IMR-90 (cell line): Measurements from ENCODE around the gene SEMA6A. TPM values are rescaled to one million over a fixed set of nuclear protein-coding genes. Genes with fewer than 3 reads are reported as not detected.

Source experiments
- ATAC-seq: fragments of 200-7000 bp; cut with Tn5 transposase; 2 replicates; pipeline ENCODE4 v1.9.1; 2020; ENCODE audit warnings: low read depth, mild to moderate bottlenecking, moderate library complexity
- BruUV-seq: library from RNA; stranded (reverse); fragments of 400-500 nt; replicated peaks from 2 replicates; lab custom pipeline; 2021; lab: Mats Ljungman, UMichigan
- CTCF ChIA-PET: fragments of 300-600 bp; formaldehyde crosslinking; extraction: SDS; loops from one replicate; lab custom pipeline; 2021; ENCODE audit warnings: antibody characterized with exemption; lab: Yijun Ruan, JAX
- POLR2A ChIA-PET: fragments of 300-600 bp; sonication (Branson Sonifier 250); formaldehyde crosslinking; loops from one replicate; lab custom pipeline; 2022; ENCODE audit warnings: antibody characterized with exemption; ENCODE audit not compliant: unreplicated experiment; lab: Charles Lee
- DNase-seq: peaks from one replicate; pipeline ENCODE4 v3.0.0; 2013
- H2AFZ ChIP-seq: replicated peaks from 2 replicates; pipeline ENCODE3; 2013; ENCODE audit warnings: low read length, mild to moderate bottlenecking; ENCODE audit not compliant: poor library complexity
- H2AK5ac ChIP-seq: 2 replicates; pipeline ENCODE4 v1.6.1; 2013; ENCODE audit warnings: low read depth, low read length, inconsistent platforms
- H2AK9ac ChIP-seq: replicated peaks from 2 replicates; pipeline ENCODE3; 2013; ENCODE audit warnings: mild to moderate bottlenecking, low read depth, low read length, moderate library complexity; ENCODE audit not compliant: poor library complexity
- H2BK120ac ChIP-seq: 2 replicates; pipeline ENCODE4 v1.6.1; 2013; ENCODE audit warnings: low read depth, low read length, inconsistent platforms
- H2BK15ac ChIP-seq: 3 replicates; pipeline ENCODE4 v1.6.1; 2013; ENCODE audit warnings: low read depth, low read length, inconsistent platforms
- H2BK20ac ChIP-seq: 2 replicates; pipeline ENCODE4 v1.6.1; 2013; ENCODE audit warnings: low read depth, mild to moderate bottlenecking, inconsistent platforms, low read length, moderate library complexity
- H2BK5ac ChIP-seq: 2 replicates; pipeline ENCODE4 v1.6.1; 2013; ENCODE audit warnings: mild to moderate bottlenecking, low read depth, low read length, inconsistent platforms; ENCODE audit not compliant: poor library complexity, severe bottlenecking
- H3K14ac ChIP-seq: replicated peaks from 2 replicates; pipeline ENCODE4 v1.6.1; 2013; ENCODE audit warnings: low read depth, low read length, inconsistent platforms
- H3K18ac ChIP-seq: 2 replicates; pipeline ENCODE4 v1.6.1; 2013; ENCODE audit warnings: low read depth, low read length, control low read depth
- H3K23ac ChIP-seq: 2 replicates; pipeline ENCODE4 v1.6.1; 2013; ENCODE audit warnings: low read depth, low read length, inconsistent platforms
- H3K27ac ChIP-seq: 2 replicates; pipeline ENCODE4 v1.5.1; 2013; ENCODE audit warnings: mild to moderate bottlenecking, control low read depth, low read length; ENCODE audit not compliant: insufficient read depth
- H3K27me3 ChIP-seq: 2 replicates; pipeline ENCODE4 v1.6.1; 2013; ENCODE audit warnings: low read length; ENCODE audit not compliant: control insufficient read depth, insufficient read depth
- H3K36me3 ChIP-seq: 2 replicates; pipeline ENCODE4 v1.6.1; 2013; ENCODE audit warnings: low read length, mixed read lengths; ENCODE audit not compliant: control insufficient read depth, insufficient read depth
- H3K4ac ChIP-seq: 2 replicates; pipeline ENCODE4 v1.6.1; 2013; ENCODE audit warnings: low read depth, low read length, inconsistent platforms
- H3K4me1 ChIP-seq: 2 replicates; pipeline ENCODE4 v1.6.1; 2013; ENCODE audit warnings: low read length, mixed read lengths; ENCODE audit not compliant: control insufficient read depth, insufficient read depth
- H3K4me2 ChIP-seq: 2 replicates; pipeline ENCODE4 v1.6.1; 2013; ENCODE audit warnings: low read depth, mild to moderate bottlenecking, control low read depth, low read length, moderate library complexity
- H3K4me3 ChIP-seq: 2 replicates; pipeline ENCODE4 v1.5.1; 2013; ENCODE audit warnings: low read depth, mild to moderate bottlenecking, control low read depth, low read length, moderate library complexity; ENCODE audit not compliant: insufficient read depth
- H3K56ac ChIP-seq: 2 replicates; pipeline ENCODE4 v1.6.1; 2013; ENCODE audit warnings: low read length, inconsistent platforms; ENCODE audit not compliant: insufficient read depth; ENCODE audit errors: extremely low read depth
- H3K79me1 ChIP-seq, 2 experiments: 2 replicates each; pipeline ENCODE4 v1.6.1; 2013; ENCODE audit warnings: low read length in 2 of 2, inconsistent platforms in 1 of 2, low read depth in 1 of 2
- H3K9ac ChIP-seq: 2 replicates; pipeline ENCODE4 v1.6.1; 2013; ENCODE audit warnings: low read depth, low read length, control low read depth
- H3K9me1 ChIP-seq: 2 replicates; pipeline ENCODE4 v1.6.1; 2013; ENCODE audit warnings: low read length, inconsistent platforms; ENCODE audit not compliant: insufficient read depth
- H3K9me3 ChIP-seq: 2 replicates; pipeline ENCODE4 v1.6.1; 2013; ENCODE audit warnings: low read length; ENCODE audit not compliant: control insufficient read depth, insufficient read depth
- H4K20me1 ChIP-seq: 2 replicates; pipeline ENCODE4 v1.6.1; 2013; ENCODE audit warnings: low read length, inconsistent platforms; ENCODE audit not compliant: insufficient read depth
- H4K5ac ChIP-seq: 2 replicates; pipeline ENCODE4 v1.6.1; 2013; ENCODE audit warnings: mild to moderate bottlenecking, low read depth, low read length, control low read depth
- H4K8ac ChIP-seq, 2 experiments: 2 replicates each; pipeline ENCODE4 v1.6.1; 2013; ENCODE audit warnings: low read depth in 2 of 2, low read length in 2 of 2, control low read depth in 1 of 2, inconsistent platforms in 1 of 2
- H4K91ac ChIP-seq: 2 replicates; pipeline ENCODE4 v1.6.1; 2013; ENCODE audit warnings: low read depth, low read length, inconsistent platforms; ENCODE audit not compliant: insufficient read depth
- BHLHE40 ChIP-seq: fragments of 150-350 bp; IDR thresholded peaks from 2 replicates; pipeline ENCODE4 v1.6.1; 2016; ENCODE audit warnings: mild to moderate bottlenecking, low read depth, low read length
- CEBPB ChIP-seq: IDR thresholded peaks from 2 replicates; pipeline ENCODE4 v1.6.1; 2012; ENCODE audit warnings: low read depth, low read length, improper control_type of control experiment
- CHD1 ChIP-seq: IDR thresholded peaks from 2 replicates; pipeline ENCODE4 v1.6.1; 2012; ENCODE audit warnings: low read depth, low read length, improper control_type of control experiment
- FOS ChIP-seq: fragments of 150-350 bp; IDR thresholded peaks from 2 replicates; pipeline ENCODE4 v1.6.1; 2016; ENCODE audit warnings: low read depth, low read length
- MAFK ChIP-seq: IDR thresholded peaks from 2 replicates; pipeline ENCODE4 v1.6.1; 2012; ENCODE audit warnings: low read depth, low read length, improper control_type of control experiment
- MAZ ChIP-seq: IDR thresholded peaks from 2 replicates; pipeline ENCODE4 v1.6.1; 2012; ENCODE audit warnings: low read depth, mild to moderate bottlenecking, low read length, improper control_type of control experiment, moderate library complexity, borderline replicate concordance
- MXI1 ChIP-seq: IDR thresholded peaks from 2 replicates; pipeline ENCODE4 v1.6.1; 2012; ENCODE audit warnings: low read depth, mild to moderate bottlenecking, low read length, moderate library complexity, borderline replicate concordance
- NFE2L2 ChIP-seq: fragments of 150-350 bp; IDR thresholded peaks from 2 replicates; pipeline ENCODE4 v1.6.1; 2016; ENCODE audit warnings: low read depth, mild to moderate bottlenecking, low read length
- POLR2A ChIP-seq: IDR thresholded peaks from 2 replicates; pipeline ENCODE4 v1.6.1; 2012; ENCODE audit warnings: mild to moderate bottlenecking, low read depth, low read length
- RAD21 ChIP-seq: IDR thresholded peaks from 2 replicates; pipeline ENCODE4 v1.6.1; 2012; ENCODE audit warnings: low read length, improper control_type of control experiment
- RCOR1 ChIP-seq: IDR thresholded peaks from 2 replicates; pipeline ENCODE4 v1.6.1; 2012; ENCODE audit warnings: mild to moderate bottlenecking, low read length, improper control_type of control experiment; ENCODE audit not compliant: insufficient replicate concordance
- RFX5 ChIP-seq: IDR thresholded peaks from 2 replicates; pipeline ENCODE4 v1.8.0; 2012; ENCODE audit warnings: low read depth, mild to moderate bottlenecking, low read length, moderate library complexity
- SMC3 ChIP-seq: fragments of 150-350 bp; IDR thresholded peaks from 2 replicates; pipeline ENCODE4 v1.6.1; 2016; ENCODE audit warnings: low read depth, mild to moderate bottlenecking, antibody characterized with exemption, low read length, moderate library complexity
- WGBS, 2 experiments: methylation state at CpG; one replicate each; pipeline versions ENCODE4 v1.1.5 to v1.1.7; 2013; ENCODE audit warnings: missing lambda C conversion rate in 2 of 2; ENCODE audit not compliant: insufficient read length in 1 of 2; ENCODE audit errors: extremely low coverage in 2 of 2; 5-methylcytosine and 5-hydroxymethylcytosine counted together
- dilution Hi-C: fragments of 300-500 bp; cut with HindIII; formaldehyde crosslinking; loops from one replicate; pipeline ENCODE4 v1.14.3; 2018; ENCODE audit warnings: low sequenced_read_pairs; ENCODE audit not compliant: unreplicated experiment
- in situ Hi-C: fragments of 300-500 bp; cut with MboI; formaldehyde crosslinking; loops from 3 replicates; pipeline ENCODE4 v1.14.3; 2019; ENCODE audit warnings: low sequenced_read_pairs, inconsistent platforms, mixed read lengths
- intact Hi-C: fragments of 100-400 bp; cut with micrococcal nuclease; formaldehyde crosslinking; loops from 2 replicates; pipeline ENCODE4 v1.10.0; 2022
- polyA plus RNA-seq, 3 experiments: library from polyadenylated mRNA; depleted of rRNA; stranded (reverse); fragments of >200 nt; gene quantifications; 2 replicates each; pipeline ENCODE4 v1.2.3, GENCODE V29; 2012; ENCODE audit warnings: low replicate concordance in 1 of 3
- total RNA-seq: library from RNA; depleted of rRNA; stranded (reverse); fragments of >200 nt; gene quantifications from 2 replicates; pipeline ENCODE4 v1.2.3, GENCODE V29; 2012
- TF ChIP-seq, protein P1 (sequence below): conservative IDR thresholded peaks from 2 replicates; pipeline ENCODE4 v1.5.1; 2012; ENCODE audit warnings: mild to moderate bottlenecking, low read depth, low read length, improper control_type of control experiment
- TF ChIP-seq, protein P2 (sequence below): fragments of 150-350 bp; IDR thresholded peaks from 2 replicates; pipeline ENCODE4 v1.6.1; 2017; ENCODE audit warnings: mild to moderate bottlenecking, antibody characterized with exemption, low read length, low read depth
- TF ChIP-seq, protein P3 (sequence below): fragments of 150-350 bp; IDR thresholded peaks from 2 replicates; pipeline ENCODE4 v1.6.1; 2016; ENCODE audit warnings: low read depth, mild to moderate bottlenecking, low read length, moderate library complexity, borderline replicate concordance

SEMA6A gene
- total and polyA plus RNA-seq, 2 of the 4 experiments (the other 2 are of a cell fraction): 0.27 to 0.36 TPM

DNA sequence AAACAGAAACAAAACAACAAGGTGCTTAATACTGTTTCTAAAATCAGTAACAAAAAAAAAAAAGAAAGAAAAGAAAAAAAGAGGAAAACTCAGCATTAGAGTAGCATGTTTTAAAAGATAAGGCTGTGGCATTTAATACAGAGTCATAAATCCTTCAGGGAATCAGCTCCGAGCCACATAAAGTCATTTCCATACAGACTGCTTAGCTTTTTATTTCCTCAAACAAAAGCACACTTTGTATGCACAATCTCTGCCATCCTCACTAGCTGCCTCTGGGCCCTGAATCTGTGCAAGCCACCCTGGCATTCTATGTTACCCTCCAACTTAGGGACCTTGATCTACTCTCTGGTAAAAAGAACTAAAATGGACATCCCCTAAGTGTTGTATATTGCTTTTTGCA lies 87.6 kb downstream of the SEMA6A start:
- Histone ChIP-seq H3K27me3 (peaks cover 2% of the 10 kb centered on the region; the same call in 1 of the 2 replicates), H3K4me2 (no peak overlapping the region), H2BK20ac (no peak overlapping the region), H4K5ac (no peak overlapping the region), H2AK5ac (no peak overlapping the region), H3K9me3 (no peaks in the 10 kb centered on the region), H2BK120ac (no peak overlapping the region), H3K18ac (no peak overlapping the region), H3K56ac (no peak overlapping the region), H4K8ac (no peak overlapping the region), H3K4me1 (peaks cover 2% of the 10 kb centered on the region), H3K4ac (no peak overlapping the region), H3K14ac (no peak overlapping the region), H4K91ac (no peak overlapping the region), H3K23ac (no peak overlapping the region), H3K4me3 (no peak overlapping the region), H2BK15ac (no peak overlapping the region), H2AFZ (no peak overlapping the region), H3K9ac (no peak overlapping the region), H4K20me1 (no peaks in the 10 kb centered on the region), H3K9me1 (no peaks in the 10 kb centered on the region), H3K27ac (no peak overlapping the region), H2BK5ac (no peak overlapping the region), H3K36me3 (no peaks in the 10 kb centered on the region), H3K79me1 (no peaks in the 10 kb centered on the region), H2AK9ac (no peak overlapping the region)
- ATAC-seq (no peak), DNase-seq (no peak)
- ChIA-PET POLR2A (no interaction called here), CTCF (interaction anchor here (0.6 kb wide), 1 partner anchor 13 kb away, joined by 3 read pairs; no protein-coding TSS in a partner anchor)
- WGBS, 2 experiments: no CpG with 5 or more reads among the region's 1 CpG
- in situ Hi-C loops: no loop called here
- intact Hi-C loops: no loop called here
- BruUV-seq: no TSS peak
- no peak for TF ChIP-seq FOS
- no peak for TF ChIP-seq NFE2L2
- no peak for TF ChIP-seq MAFK
- no peak for TF ChIP-seq MAZ
- TF ChIP-seq SMC3: no peak
- TF ChIP-seq, protein P1, sequence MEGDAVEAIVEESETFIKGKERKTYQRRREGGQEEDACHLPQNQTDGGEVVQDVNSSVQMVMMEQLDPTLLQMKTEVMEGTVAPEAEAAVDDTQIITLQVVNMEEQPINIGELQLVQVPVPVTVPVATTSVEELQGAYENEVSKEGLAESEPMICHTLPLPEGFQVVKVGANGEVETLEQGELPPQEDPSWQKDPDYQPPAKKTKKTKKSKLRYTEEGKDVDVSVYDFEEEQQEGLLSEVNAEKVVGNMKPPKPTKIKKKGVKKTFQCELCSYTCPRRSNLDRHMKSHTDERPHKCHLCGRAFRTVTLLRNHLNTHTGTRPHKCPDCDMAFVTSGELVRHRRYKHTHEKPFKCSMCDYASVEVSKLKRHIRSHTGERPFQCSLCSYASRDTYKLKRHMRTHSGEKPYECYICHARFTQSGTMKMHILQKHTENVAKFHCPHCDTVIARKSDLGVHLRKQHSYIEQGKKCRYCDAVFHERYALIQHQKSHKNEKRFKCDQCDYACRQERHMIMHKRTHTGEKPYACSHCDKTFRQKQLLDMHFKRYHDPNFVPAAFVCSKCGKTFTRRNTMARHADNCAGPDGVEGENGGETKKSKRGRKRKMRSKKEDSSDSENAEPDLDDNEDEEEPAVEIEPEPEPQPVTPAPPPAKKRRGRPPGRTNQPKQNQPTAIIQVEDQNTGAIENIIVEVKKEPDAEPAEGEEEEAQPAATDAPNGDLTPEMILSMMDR: no peak
- TF ChIP-seq, protein P2, sequence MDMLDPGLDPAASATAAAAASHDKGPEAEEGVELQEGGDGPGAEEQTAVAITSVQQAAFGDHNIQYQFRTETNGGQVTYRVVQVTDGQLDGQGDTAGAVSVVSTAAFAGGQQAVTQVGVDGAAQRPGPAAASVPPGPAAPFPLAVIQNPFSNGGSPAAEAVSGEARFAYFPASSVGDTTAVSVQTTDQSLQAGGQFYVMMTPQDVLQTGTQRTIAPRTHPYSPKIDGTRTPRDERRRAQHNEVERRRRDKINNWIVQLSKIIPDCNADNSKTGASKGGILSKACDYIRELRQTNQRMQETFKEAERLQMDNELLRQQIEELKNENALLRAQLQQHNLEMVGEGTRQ: no peak
- TF ChIP-seq POLR2A: no peak
- TF ChIP-seq RAD21: no peak
- TF ChIP-seq BHLHE40: no peak
- no peak for TF ChIP-seq CEBPB
- no peak for TF ChIP-seq CHD1
- TF ChIP-seq, protein P3, sequence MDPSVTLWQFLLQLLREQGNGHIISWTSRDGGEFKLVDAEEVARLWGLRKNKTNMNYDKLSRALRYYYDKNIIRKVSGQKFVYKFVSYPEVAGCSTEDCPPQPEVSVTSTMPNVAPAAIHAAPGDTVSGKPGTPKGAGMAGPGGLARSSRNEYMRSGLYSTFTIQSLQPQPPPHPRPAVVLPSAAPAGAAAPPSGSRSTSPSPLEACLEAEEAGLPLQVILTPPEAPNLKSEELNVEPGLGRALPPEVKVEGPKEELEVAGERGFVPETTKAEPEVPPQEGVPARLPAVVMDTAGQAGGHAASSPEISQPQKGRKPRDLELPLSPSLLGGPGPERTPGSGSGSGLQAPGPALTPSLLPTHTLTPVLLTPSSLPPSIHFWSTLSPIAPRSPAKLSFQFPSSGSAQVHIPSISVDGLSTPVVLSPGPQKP: no peak
- TF ChIP-seq RCOR1: no peak
- no peak for TF ChIP-seq MXI1
- no peak for TF ChIP-seq RFX5
- dilution Hi-C loops: no loop called here
